ENCODE results near the gene LRRC8C. TPM values are rescaled to one million over a fixed set of nuclear protein-coding genes. Genes with fewer than 3 reads are reported as not detected.

The LRRC8C gene
- total and polyA plus RNA-seq, 10 of the 15 experiments (the other 5 are each of a cell fraction or from before 2014, with no cell fraction given), result 2.3 to 16.3 (median 10.8) TPM

DNA sequence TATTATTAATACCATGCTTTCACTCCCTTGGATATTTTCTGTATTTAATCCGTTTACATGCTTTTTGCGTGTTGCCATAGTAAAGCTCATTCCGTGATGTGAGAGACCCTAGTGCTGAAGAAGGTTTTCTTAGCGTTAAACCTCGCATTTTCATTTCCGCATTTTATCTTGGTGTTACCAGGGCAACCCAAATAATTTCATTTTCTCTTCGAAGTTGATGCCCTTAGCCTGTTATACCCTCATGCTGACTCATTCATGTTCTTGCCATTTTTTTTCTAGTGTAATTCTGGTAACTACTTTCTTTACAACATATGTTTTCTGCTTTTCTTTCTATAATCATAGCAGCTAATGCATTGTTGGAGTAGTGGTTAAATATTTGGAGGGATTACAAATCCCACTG lies 37.2 kb downstream of the LRRC8C start (continued):
- TF ChIP-seq SUPT20H (IDR thresholded peaks at IDR 0.05; ENCODE audit: borderline replicate concordance, control insufficient read depth, low read depth, low read length) (no peak), RAD51 (IDR thresholded peaks at IDR 0.05) (no peak), KAT2A (conservative IDR thresholded peaks at IDR 0.05; ENCODE audit: control insufficient read depth, low read depth, low read length) (no peak), SMARCA5 (IDR thresholded peaks at IDR 0.05) (no peak), SREBF2 (IDR thresholded peaks at IDR 0.05; ENCODE audit: low read length) (no peak), POLR2AphosphoS2 (IDR thresholded peaks at IDR 0.05; ENCODE audit: low read depth, low read length) (no peak), CHD1 (IDR thresholded peaks at IDR 0.05; ENCODE audit: low read depth, low read length) (no peak), ZBED1 (IDR thresholded peaks at IDR 0.05; ENCODE audit: borderline replicate concordance) (no peak), ZNF274 (IDR thresholded peaks at IDR 0.05; ENCODE audit: insufficient read depth, insufficient read length) (no peak), SUZ12 (IDR thresholded peaks at IDR 0.05; ENCODE audit: unreplicated experiment) (no peak), IKZF2 (IDR thresholded peaks at IDR 0.05) (peak in 1 of 2 experiments; percentile 65; a peak in 3 of 4 replicates), IRF4 (IDR thresholded peaks at IDR 0.05; ENCODE audit: low read depth, low read length) (peak; percentile 89), ASH2L (IDR thresholded peaks at IDR 0.05; ENCODE audit: borderline replicate concordance, low read depth) (no peak)
- TF ChIP-seq, protein P1, sequence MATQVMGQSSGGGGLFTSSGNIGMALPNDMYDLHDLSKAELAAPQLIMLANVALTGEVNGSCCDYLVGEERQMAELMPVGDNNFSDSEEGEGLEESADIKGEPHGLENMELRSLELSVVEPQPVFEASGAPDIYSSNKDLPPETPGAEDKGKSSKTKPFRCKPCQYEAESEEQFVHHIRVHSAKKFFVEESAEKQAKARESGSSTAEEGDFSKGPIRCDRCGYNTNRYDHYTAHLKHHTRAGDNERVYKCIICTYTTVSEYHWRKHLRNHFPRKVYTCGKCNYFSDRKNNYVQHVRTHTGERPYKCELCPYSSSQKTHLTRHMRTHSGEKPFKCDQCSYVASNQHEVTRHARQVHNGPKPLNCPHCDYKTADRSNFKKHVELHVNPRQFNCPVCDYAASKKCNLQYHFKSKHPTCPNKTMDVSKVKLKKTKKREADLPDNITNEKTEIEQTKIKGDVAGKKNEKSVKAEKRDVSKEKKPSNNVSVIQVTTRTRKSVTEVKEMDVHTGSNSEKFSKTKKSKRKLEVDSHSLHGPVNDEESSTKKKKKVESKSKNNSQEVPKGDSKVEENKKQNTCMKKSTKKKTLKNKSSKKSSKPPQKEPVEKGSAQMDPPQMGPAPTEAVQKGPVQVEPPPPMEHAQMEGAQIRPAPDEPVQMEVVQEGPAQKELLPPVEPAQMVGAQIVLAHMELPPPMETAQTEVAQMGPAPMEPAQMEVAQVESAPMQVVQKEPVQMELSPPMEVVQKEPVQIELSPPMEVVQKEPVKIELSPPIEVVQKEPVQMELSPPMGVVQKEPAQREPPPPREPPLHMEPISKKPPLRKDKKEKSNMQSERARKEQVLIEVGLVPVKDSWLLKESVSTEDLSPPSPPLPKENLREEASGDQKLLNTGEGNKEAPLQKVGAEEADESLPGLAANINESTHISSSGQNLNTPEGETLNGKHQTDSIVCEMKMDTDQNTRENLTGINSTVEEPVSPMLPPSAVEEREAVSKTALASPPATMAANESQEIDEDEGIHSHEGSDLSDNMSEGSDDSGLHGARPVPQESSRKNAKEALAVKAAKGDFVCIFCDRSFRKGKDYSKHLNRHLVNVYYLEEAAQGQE (IDR thresholded peaks at IDR 0.05; ENCODE audit: low read depth, low read length), result no peak
- TF ChIP-seq, protein P2, sequence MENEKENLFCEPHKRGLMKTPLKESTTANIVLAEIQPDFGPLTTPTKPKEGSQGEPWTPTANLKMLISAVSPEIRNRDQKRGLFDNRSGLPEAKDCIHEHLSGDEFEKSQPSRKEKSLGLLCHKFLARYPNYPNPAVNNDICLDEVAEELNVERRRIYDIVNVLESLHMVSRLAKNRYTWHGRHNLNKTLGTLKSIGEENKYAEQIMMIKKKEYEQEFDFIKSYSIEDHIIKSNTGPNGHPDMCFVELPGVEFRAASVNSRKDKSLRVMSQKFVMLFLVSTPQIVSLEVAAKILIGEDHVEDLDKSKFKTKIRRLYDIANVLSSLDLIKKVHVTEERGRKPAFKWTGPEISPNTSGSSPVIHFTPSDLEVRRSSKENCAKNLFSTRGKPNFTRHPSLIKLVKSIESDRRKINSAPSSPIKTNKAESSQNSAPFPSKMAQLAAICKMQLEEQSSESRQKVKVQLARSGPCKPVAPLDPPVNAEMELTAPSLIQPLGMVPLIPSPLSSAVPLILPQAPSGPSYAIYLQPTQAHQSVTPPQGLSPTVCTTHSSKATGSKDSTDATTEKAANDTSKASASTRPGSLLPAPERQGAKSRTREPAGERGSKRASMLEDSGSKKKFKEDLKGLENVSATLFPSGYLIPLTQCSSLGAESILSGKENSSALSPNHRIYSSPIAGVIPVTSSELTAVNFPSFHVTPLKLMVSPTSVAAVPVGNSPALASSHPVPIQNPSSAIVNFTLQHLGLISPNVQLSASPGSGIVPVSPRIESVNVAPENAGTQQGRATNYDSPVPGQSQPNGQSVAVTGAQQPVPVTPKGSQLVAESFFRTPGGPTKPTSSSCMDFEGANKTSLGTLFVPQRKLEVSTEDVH (IDR thresholded peaks at IDR 0.05; ENCODE audit: low read depth, partially characterized antibody), result peak; percentile 70
- TF ChIP-seq, protein P3, sequence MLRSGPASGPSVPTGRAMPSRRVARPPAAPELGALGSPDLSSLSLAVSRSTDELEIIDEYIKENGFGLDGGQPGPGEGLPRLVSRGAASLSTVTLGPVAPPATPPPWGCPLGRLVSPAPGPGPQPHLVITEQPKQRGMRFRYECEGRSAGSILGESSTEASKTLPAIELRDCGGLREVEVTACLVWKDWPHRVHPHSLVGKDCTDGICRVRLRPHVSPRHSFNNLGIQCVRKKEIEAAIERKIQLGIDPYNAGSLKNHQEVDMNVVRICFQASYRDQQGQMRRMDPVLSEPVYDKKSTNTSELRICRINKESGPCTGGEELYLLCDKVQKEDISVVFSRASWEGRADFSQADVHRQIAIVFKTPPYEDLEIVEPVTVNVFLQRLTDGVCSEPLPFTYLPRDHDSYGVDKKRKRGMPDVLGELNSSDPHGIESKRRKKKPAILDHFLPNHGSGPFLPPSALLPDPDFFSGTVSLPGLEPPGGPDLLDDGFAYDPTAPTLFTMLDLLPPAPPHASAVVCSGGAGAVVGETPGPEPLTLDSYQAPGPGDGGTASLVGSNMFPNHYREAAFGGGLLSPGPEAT (IDR thresholded peaks at IDR 0.05; ENCODE audit: low read depth), result peak; percentile 68; the same call in 1 of the 2 replicates
- TF ChIP-seq, protein P4, sequence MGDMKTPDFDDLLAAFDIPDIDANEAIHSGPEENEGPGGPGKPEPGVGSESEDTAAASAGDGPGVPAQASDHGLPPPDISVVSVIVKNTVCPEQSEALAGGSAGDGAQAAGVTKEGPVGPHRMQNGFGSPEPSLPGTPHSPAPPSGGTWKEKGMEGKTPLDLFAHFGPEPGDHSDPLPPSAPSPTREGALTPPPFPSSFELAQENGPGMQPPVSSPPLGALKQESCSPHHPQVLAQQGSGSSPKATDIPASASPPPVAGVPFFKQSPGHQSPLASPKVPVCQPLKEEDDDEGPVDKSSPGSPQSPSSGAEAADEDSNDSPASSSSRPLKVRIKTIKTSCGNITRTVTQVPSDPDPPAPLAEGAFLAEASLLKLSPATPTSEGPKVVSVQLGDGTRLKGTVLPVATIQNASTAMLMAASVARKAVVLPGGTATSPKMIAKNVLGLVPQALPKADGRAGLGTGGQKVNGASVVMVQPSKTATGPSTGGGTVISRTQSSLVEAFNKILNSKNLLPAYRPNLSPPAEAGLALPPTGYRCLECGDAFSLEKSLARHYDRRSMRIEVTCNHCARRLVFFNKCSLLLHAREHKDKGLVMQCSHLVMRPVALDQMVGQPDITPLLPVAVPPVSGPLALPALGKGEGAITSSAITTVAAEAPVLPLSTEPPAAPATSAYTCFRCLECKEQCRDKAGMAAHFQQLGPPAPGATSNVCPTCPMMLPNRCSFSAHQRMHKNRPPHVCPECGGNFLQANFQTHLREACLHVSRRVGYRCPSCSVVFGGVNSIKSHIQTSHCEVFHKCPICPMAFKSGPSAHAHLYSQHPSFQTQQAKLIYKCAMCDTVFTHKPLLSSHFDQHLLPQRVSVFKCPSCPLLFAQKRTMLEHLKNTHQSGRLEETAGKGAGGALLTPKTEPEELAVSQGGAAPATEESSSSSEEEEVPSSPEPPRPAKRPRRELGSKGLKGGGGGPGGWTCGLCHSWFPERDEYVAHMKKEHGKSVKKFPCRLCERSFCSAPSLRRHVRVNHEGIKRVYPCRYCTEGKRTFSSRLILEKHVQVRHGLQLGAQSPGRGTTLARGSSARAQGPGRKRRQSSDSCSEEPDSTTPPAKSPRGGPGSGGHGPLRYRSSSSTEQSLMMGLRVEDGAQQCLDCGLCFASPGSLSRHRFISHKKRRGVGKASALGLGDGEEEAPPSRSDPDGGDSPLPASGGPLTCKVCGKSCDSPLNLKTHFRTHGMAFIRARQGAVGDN (IDR thresholded peaks at IDR 0.05), result no peak
- TF ChIP-seq, protein P5, sequence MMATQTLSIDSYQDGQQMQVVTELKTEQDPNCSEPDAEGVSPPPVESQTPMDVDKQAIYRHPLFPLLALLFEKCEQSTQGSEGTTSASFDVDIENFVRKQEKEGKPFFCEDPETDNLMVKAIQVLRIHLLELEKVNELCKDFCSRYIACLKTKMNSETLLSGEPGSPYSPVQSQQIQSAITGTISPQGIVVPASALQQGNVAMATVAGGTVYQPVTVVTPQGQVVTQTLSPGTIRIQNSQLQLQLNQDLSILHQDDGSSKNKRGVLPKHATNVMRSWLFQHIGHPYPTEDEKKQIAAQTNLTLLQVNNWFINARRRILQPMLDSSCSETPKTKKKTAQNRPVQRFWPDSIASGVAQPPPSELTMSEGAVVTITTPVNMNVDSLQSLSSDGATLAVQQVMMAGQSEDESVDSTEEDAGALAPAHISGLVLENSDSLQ (IDR thresholded peaks at IDR 0.05), result peak; percentile 35; the same call in 1 of the 2 replicates
